Measurements from ENCODE around the gene KDM4B.

Gene KDM4B

GRCh38 chr19:5005096-5005495 is 36.2 kb downstream of the KDM4B start:
- TF ChIP-seq CTCF (IDR thresholded peaks at IDR 0.05) = no peak

- TF ChIP-seq CTCF (IDR thresholded peaks at IDR 0.05) = no peak
Observed at GRCh38 chr19:5006201-5006600, 37.3 kb downstream of the KDM4B start.

DNA sequence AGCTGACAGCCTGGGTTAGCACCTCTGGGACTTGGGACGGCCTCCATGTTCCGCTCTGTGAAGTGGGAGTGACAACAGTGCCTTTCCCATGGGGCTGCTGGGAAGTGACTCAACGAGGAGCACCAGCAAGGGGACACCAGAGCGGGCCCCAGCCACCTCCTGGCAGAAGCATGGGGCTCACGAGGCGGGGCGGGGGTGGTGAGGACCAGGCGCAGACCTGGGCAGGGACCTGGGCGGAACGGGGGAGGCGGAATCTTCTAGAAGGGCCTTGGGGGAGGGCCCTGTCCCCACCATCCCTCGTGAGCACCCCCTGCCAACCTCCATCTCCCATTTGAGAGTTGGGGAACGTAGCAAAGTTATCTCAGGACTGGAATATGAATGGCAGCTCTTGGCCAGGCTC is 37.9 kb downstream of the KDM4B start:
- TF ChIP-seq CTCF (IDR thresholded peaks at IDR 0.05) = no peak

- TF ChIP-seq CTCF (IDR thresholded peaks at IDR 0.05) = no peak
Observed at GRCh38 chr19:5011476-5012238, 42.7 kb downstream of the KDM4B start.

DNA sequence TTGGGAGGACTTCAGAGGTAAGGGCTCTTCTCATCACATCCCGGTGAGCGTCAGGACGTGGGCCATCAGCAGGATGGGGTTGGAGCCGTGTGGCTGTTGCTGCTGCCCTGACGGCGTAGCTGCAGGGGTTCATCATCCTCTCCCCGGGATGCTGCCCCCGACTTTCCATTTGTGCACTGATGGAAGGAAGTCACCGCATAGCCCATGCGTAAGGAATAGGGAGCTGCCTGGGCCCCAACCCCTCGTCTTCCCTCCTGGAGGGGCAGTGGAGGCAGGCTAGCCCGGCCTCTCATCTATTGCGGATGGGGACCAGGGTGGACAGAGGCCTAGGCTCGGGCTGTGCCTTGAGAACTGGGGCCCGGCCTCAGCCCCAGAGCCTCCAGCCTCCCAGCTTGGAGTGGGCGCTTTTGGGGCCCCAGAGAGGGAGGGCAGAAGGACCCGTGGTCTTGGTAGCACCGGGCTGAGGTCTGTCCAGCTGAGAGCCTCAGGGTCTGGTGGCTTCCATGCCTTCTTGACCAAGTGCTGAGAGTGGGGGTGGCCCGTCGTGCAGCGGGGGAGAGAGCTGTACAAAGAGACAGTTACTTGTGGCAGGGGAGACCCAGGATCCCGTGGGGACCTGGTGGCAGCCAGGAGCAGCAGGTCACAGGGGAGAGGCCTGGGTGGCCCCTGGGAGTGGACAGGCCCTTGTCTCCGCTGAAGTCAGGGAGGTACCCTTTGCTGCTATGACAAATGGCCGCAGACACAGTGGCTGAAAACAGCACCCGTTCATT is 44.0 kb downstream of the KDM4B start:
- TF ChIP-seq CTCF (IDR thresholded peaks at IDR 0.05) = no peak

GRCh38 chr19:5013761-5014160 is 44.8 kb downstream of the KDM4B start:
- no peak for TF ChIP-seq CTCF (IDR thresholded peaks at IDR 0.05)

DNA sequence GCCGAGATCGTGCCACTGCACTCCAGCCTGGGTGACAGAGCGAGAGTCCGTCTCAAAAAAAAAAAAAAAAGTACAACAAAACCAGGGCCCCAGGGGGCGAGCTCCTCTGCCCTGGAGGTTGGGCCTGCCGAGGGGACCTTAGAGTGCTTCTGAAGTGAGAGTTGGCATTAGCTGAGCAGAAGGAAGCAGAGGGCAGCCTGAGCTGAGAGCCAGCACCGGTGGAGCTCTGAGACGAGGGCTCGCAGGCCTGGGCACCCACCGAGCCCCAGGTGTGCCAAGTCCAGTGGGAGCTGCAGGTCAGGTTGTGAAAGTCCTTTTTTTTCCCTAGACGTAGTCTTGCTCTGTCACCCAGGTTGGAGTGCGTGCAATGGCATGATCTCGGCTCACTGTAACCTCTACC is 46.0 kb downstream of the KDM4B start:
- TF ChIP-seq CTCF (IDR thresholded peaks at IDR 0.05) = no peak
